H1 (cell line): ENCODE measurements around the gene CEP57. TPM values are rescaled to one million over a fixed set of nuclear protein-coding genes. Genes with fewer than 3 reads are reported as not detected.
A peak's percentile ranks its signal among the peaks of the same experiment; 100 is the strongest.

Source experiments
- CBX8 ChIP-seq: fragments of 300-800, 300-1000 bp; sonication (generic); IDR thresholded peaks from 2 replicates; pipeline ENCODE4 v1.7.1; 2016; ENCODE audit warnings: low read depth, low read length, borderline replicate concordance
- MAX ChIP-seq: IDR thresholded peaks from 2 replicates; pipeline ENCODE4 v1.6.1; 2012; ENCODE audit warnings: inconsistent platforms
- NANOG ChIP-seq: IDR thresholded peaks from 2 replicates; pipeline ENCODE4 v1.6.1; 2011; ENCODE audit warnings: low read length, low read depth, mild to moderate bottlenecking, inconsistent platforms; ENCODE audit not compliant: insufficient read depth, poor library complexity, severe bottlenecking
- RAD21 ChIP-seq, 2 experiments: IDR thresholded peaks in 1 of 2; conservative IDR thresholded peaks in 1 of 2; 2 replicates each; pipeline ENCODE4 v1.6.1; 2011; ENCODE audit warnings: low read depth in 2 of 2, low read length in 2 of 2, improper control_type of control experiment in 1 of 2, inconsistent platforms in 1 of 2, mild to moderate bottlenecking in 1 of 2, moderate library complexity in 1 of 2
- RFX5 ChIP-seq: IDR thresholded peaks from 2 replicates; pipeline ENCODE4 v1.6.1; 2011; ENCODE audit warnings: low read depth, low read length, improper control_type of control experiment, borderline replicate concordance
- SIN3A ChIP-seq, 2 experiments: IDR thresholded peaks in 1 of 2; conservative IDR thresholded peaks in 1 of 2; 2 replicates each; pipeline ENCODE4 v1.6.1; 2011 to 2012; ENCODE audit warnings: low read length in 2 of 2, improper control_type of control experiment in 1 of 2, low read depth in 1 of 2, mild to moderate bottlenecking in 1 of 2
- TAF7 ChIP-seq: optimal IDR thresholded peaks from 2 replicates; pipeline ENCODE3; 2011; ENCODE audit warnings: low read depth, mild to moderate bottlenecking, inconsistent platforms, low read length, moderate library complexity, borderline replicate concordance
- ZNF274 ChIP-seq: IDR thresholded peaks from 2 replicates; pipeline ENCODE4 v1.7.0; 2012; ENCODE audit warnings: low read length, borderline replicate concordance; ENCODE audit errors: extremely low read depth
- polyA plus RNA-seq, 7 experiments: library from polyadenylated mRNA; depleted of rRNA in 3 of 7; stranded (reverse) in 5 of 7; unstranded in 2 of 7; fragments of >200 nt in 5 of 7; fragments of 200-250 nt in 2 of 7; gene quantifications; 1 replicate in 5 of 7; 2 replicates in 1 of 7; 4 replicates in 1 of 7; pipeline versions ENCODE4 v1.2.1 to v1.2.3, GENCODE V29; 2011 to 2013; ENCODE audit warnings: missing spikeins in 2 of 7, mixed read lengths in 2 of 7
- total RNA-seq: library from RNA; stranded (reverse); fragmentation: NEBNext Ultra II Directional; extraction: Animal tissue kit (Norgen Biotek cat#: 25700); gene quantifications from 2 replicates; pipeline ENCODE4 v1.2.1, GENCODE V29; 2021

The CEP57 gene
- total and polyA plus RNA-seq, 2 of the 8 experiments (the other 6 are each of a cell fraction or from before 2014, with no cell fraction given) = 26.3 to 72.7 TPM

GRCh38 chr11:95764267-95764898 is 25.9 kb upstream of the CEP57 start (continued):
- TF ChIP-seq RAD21 (IDR thresholded peaks at IDR 0.05 in 1 of 2, conservative IDR thresholded peaks at IDR 0.05 in 1 of 2; ENCODE audit: low read depth in 2 of 2, low read length in 2 of 2) (peak; percentile 77 to 80), NANOG (no peak), CBX8 (no peak), ZNF274 (no peak), MAX (no peak), SIN3A (conservative IDR thresholded peaks at IDR 0.05 in 1 of 2, IDR thresholded peaks at IDR 0.05 in 1 of 2; ENCODE audit: low read depth in 1 of 2, low read length in 2 of 2) (no peak), TAF7 (no peak), RFX5 (no peak)
- TF ChIP-seq, all 59 proteins: peak for 2
